ENCODE results near the gene NSUN6.
"Not testable (repeated sequence)": the region's sequence is repeated elsewhere in the genome, so short reads cannot be mapped to it uniquely, and the experiment has no call there.

The NSUN6 gene

GRCh38 chr10:18571076-18571475, 80.3 kb downstream of the NSUN6 start:
- no peak overlapping the region for H3K4me3 ChIP-seq (replicated peaks; ENCODE audit: low read depth, low read length)
- DNase-seq (ENCODE audit: low read depth): no peak
- TF ChIP-seq CTCF (IDR thresholded peaks at IDR 0.05; ENCODE audit: low read length, missing control alignments): no peak

- not testable (repeated sequence) for H3K4me3 ChIP-seq (replicated peaks; ENCODE audit: low read depth, low read length); DNase-seq (ENCODE audit: low read depth)
Observed at GRCh38 chr10:18570386-18570785, 81.0 kb downstream of the NSUN6 start.

- no peak overlapping the region for H3K4me3 ChIP-seq (replicated peaks; ENCODE audit: low read depth, low read length)
- DNase-seq (ENCODE audit: low read depth): no peak
- no peak for TF ChIP-seq CTCF (IDR thresholded peaks at IDR 0.05; ENCODE audit: low read length, missing control alignments)
Observed at GRCh38 chr10:18567343-18567856, 84.0 kb downstream of the NSUN6 start.

GRCh38 chr10:18566177-18566576, 85.2 kb downstream of the NSUN6 start:
- TF ChIP-seq CTCF (IDR thresholded peaks at IDR 0.05; ENCODE audit: low read length, missing control alignments): no peak
- DNase-seq (ENCODE audit: low read depth): no peak
- H3K4me3 ChIP-seq (replicated peaks; ENCODE audit: low read depth, low read length): no peak overlapping the region

- no peak for DNase-seq (ENCODE audit: low read depth)
- TF ChIP-seq CTCF (IDR thresholded peaks at IDR 0.05; ENCODE audit: low read length, missing control alignments): no peak
- no peak overlapping the region for H3K4me3 ChIP-seq (replicated peaks; ENCODE audit: low read depth, low read length)
Observed at GRCh38 chr10:18565006-18565405, 86.4 kb downstream of the NSUN6 start.

GRCh38 chr10:18563003-18563726, 88.2 kb downstream of the NSUN6 start:
- TF ChIP-seq CTCF (IDR thresholded peaks at IDR 0.05; ENCODE audit: low read length, missing control alignments): no peak
- no peak for DNase-seq (ENCODE audit: low read depth)
- H3K4me3 ChIP-seq (replicated peaks; ENCODE audit: low read depth, low read length): no peak overlapping the region

- no peak for TF ChIP-seq CTCF (IDR thresholded peaks at IDR 0.05; ENCODE audit: low read length, missing control alignments)
- DNase-seq (ENCODE audit: low read depth): no peak
- no peak overlapping the region for H3K4me3 ChIP-seq (replicated peaks; ENCODE audit: low read depth, low read length)
Observed at GRCh38 chr10:18561861-18562551, 89.4 kb downstream of the NSUN6 start.

Measured in fibroblast of pulmonary artery (primary cell).